Psoas muscle (tissue), 8 donors: Measurements from ENCODE around the gene LRRC30. TPM values are rescaled to one million over a fixed set of nuclear protein-coding genes. Genes with fewer than 3 reads are reported as not detected.

Experiments used
- ATAC-seq, 4 donors: fragments of 200-7000 bp; cut with Tn5 transposase; one replicate each; pipeline ENCODE4 v1.9.1; 2020; ENCODE audit warnings: moderate library complexity in 3 of 4, mild to moderate bottlenecking in 2 of 4
- DNase-seq, 2 donors: peaks; one replicate each; pipeline ENCODE4 v3.0.0-alpha.2; 2020
- H3K27ac ChIP-seq: fragments of 200-600 bp; one replicate; pipeline ENCODE4 v1.8.0; 2022
- H3K27me3 ChIP-seq, 3 donors: fragments of 200-600 bp in 1 of 3; one replicate each; pipeline versions ENCODE4 v1.6.1 to v1.8.0; 2013 to 2022; ENCODE audit warnings: low read length in 2 of 3, mild to moderate bottlenecking in 2 of 3, moderate library complexity in 1 of 3; ENCODE audit not compliant: insufficient read depth in 3 of 3
- H3K36me3 ChIP-seq, 2 donors: fragments of 200-600 bp in 1 of 2; one replicate each; pipeline versions ENCODE4 v1.6.1 to v1.8.0; 2013 to 2022; ENCODE audit warnings: low read depth in 1 of 2, mild to moderate bottlenecking in 1 of 2, moderate library complexity in 1 of 2; ENCODE audit not compliant: insufficient read depth in 1 of 2
- H3K4me1 ChIP-seq: fragments of 200-600 bp; one replicate; pipeline ENCODE4 v1.8.0; 2022
- H3K4me3 ChIP-seq: fragments of 200-600 bp; one replicate; pipeline ENCODE4 v1.8.0; 2022; ENCODE audit warnings: mild to moderate bottlenecking
- H3K9me3 ChIP-seq: fragments of 200-600 bp; one replicate; pipeline ENCODE4 v1.8.0; 2022
- WGBS, 3 donors: extraction: QIAGEN DNeasy Blood & Tissue Kit; methylation state at CpG; one replicate each; pipeline versions ENCODE4 v1.1.6 to v1.1.7; 2013; 5-methylcytosine and 5-hydroxymethylcytosine counted together
- intact Hi-C, 2 donors: fragments of 100-400 bp; cut with DNase I; formaldehyde crosslinking; loops; one replicate each; pipeline versions ENCODE4 v1.11.0 to v1.14.2; 2022
- polyA plus RNA-seq, 3 donors: library from polyadenylated mRNA; stranded (reverse); fragments of 200-250 nt; gene quantifications; one replicate each; pipeline ENCODE4 v1.2.3, GENCODE V29; 2013
- total RNA-seq, 4 donors: library from RNA; stranded (reverse); fragmentation: NEBNext Ultra II Directional in 2 of 4; extraction: Animal tissue kit (Norgen Biotek cat#: 25700) in 2 of 4; gene quantifications; one replicate each; pipeline versions ENCODE4 v1.2.1 to v1.2.4, GENCODE V29; 2021 to 2023
- TF ChIP-seq, protein P1 (sequence below): fragments of 200-600 bp; IDR thresholded peaks from one replicate; pipeline ENCODE4 v1.8.0; 2022; ENCODE audit warnings: antibody characterized with exemption
- donor health status: healthy with polysubstance abuse.
- donor health status: DM: no; HTN: no; CAD: no; lungs with moderate emphysema.
- donor health status: Bipolar disorder and iron deficiency.
- donor health status: healthy.
- donor health status: DM: yes; HTN: yes; CAD: no.
- donor health status: DM: no; HTN: no; CAD: no.
- donor health status: DM: no; HTN: no; CAD: no.
- donor health status: DM: yes; HTN: yes; CAD: no.

The LRRC30 gene
- total and polyA plus RNA-seq, 7 donors, result 1.4 to 21.7 (median 6.9) TPM; not detected in 1

DNA sequence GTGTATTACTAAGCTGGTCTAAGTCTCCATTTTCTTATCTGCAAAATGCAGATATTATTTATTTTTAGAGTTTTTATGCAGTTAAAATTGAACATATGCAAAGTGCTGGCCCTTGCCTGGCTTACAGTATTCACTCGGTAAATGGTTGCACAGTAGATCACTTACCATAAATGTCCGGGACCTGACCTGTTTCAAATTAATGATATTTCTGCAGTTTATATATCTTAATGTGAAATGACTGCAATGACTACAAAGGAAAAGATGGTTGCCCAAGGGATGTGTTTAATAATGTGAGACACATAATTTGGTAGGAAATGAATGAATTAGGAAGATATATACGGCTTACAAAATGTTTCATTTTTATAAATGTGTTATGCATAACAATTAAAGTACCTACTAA, 37.1 kb downstream of the LRRC30 start:
- intact Hi-C loops, result no loop called here
- no peaks in the 10 kb centered on the region for H3K9me3 ChIP-seq
- H3K4me3 ChIP-seq, result no peak overlapping the region
- H3K4me1 ChIP-seq, result peaks cover 9% of the 10 kb centered on the region
- H3K36me3 ChIP-seq, result no peaks in the 10 kb centered on the region
- DNase-seq (no peak), ATAC-seq (no peak)
- WGBS, 3 donors, result 90 to 93% (median 93%) methylated on average over 3 of the region's 3 CpGs
- H3K27me3 ChIP-seq, result no peaks in the 10 kb centered on the region
- TF ChIP-seq, protein P1, sequence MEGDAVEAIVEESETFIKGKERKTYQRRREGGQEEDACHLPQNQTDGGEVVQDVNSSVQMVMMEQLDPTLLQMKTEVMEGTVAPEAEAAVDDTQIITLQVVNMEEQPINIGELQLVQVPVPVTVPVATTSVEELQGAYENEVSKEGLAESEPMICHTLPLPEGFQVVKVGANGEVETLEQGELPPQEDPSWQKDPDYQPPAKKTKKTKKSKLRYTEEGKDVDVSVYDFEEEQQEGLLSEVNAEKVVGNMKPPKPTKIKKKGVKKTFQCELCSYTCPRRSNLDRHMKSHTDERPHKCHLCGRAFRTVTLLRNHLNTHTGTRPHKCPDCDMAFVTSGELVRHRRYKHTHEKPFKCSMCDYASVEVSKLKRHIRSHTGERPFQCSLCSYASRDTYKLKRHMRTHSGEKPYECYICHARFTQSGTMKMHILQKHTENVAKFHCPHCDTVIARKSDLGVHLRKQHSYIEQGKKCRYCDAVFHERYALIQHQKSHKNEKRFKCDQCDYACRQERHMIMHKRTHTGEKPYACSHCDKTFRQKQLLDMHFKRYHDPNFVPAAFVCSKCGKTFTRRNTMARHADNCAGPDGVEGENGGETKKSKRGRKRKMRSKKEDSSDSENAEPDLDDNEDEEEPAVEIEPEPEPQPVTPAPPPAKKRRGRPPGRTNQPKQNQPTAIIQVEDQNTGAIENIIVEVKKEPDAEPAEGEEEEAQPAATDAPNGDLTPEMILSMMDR, result no peak
- no peak overlapping the region for H3K27ac ChIP-seq

DNA sequence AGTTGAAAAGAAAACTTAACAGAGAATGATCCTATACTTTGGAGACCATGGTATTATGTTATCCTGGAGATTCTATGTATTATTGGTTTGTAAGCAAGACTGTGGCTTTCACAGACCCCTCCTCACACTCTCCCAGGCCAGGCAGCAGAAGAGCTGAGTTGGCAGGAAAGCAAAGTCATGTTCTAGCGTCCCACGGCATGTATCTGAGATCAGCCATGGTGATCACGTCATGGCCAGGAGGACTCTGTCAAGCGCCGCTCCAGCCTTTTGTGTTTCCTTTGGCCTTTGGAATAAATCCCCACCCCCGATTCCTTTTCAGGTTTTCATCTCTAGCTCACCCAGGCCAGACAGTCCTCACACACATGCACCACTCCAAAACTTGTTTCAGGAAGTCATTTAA, 39.1 kb downstream of the LRRC30 start:
- Histone ChIP-seq H3K4me3 (no peak overlapping the region), H3K9me3 (no peaks in the 10 kb centered on the region), H3K36me3 (no peaks in the 10 kb centered on the region), H3K27ac (no peak overlapping the region), H3K27me3 (no peaks in the 10 kb centered on the region), H3K4me1 (peaks cover 9% of the 10 kb centered on the region)
- WGBS, 3 donors, result 57 to 64% (median 58%) methylated on average over 6 of the region's 6 CpGs
- DNase-seq (no peak), ATAC-seq (no peak)
- intact Hi-C loops, result loop anchor here (5.0 to 10.0 kb wide), 5 partner anchors 48 to 1117 kb away; partner anchors contain the start of gene PTPRM (in 1 of the 2)
- TF ChIP-seq, protein P1, result no peak

DNA sequence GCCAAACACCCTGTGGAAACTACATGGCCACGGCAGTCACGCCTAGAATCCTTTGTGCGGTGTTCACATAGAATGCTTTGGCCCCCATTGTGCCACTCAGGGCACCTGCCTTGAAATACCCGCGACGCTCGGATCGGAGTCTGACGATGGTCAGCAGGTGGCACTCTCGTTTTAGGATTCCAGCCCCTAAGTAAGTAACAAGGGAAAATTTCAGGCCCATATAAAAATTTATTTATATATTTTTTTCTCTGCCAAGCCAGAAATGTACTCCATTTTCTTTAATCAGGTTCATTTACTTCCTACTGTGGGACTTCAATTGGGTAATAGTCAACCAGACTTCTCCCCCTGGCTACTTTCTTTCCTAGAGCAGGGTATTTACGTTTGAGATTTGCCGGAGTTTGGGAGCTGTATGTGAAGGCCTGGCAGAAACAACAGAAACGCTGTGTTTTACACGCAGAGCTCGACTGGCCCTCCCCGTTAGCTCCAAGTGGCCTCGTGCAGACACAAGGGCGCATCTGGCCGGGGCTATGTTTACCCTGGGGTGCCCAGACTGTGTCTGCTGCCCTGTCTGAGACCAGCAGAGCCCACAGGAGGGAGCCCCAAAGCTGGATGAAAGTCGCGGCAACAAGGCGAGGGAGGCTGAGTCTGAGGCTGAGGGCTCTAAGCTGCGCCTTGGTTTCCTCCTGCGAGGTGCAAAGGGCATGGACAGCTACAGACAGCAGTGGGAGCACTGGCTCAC, 41.6 kb downstream of the LRRC30 start:
- Histone ChIP-seq H3K27me3 (no peaks in the 10 kb centered on the region), H3K4me1 (peaks cover 9% of the 10 kb centered on the region), H3K9me3 (no peaks in the 10 kb centered on the region), H3K4me3 (peak overlapping the region; percentile 26), H3K27ac (peak overlapping the region; percentile 56), H3K36me3 (no peaks in the 10 kb centered on the region)
- intact Hi-C loops, result loop anchor here (2.0 to 10.0 kb wide), 6 partner anchors 50 to 1115 kb away; partner anchors contain the start of gene PTPRM (in 2 of the 2)
- ATAC-seq, result peak; percentile 77 to 95 (median 84)
- TF ChIP-seq, protein P1, result peak; percentile 55
- peak; percentile 57 to 69 for DNase-seq
- WGBS, 3 donors, result 29 to 34% (median 31%) methylated on average over 24 of the region's 24 CpGs

DNA sequence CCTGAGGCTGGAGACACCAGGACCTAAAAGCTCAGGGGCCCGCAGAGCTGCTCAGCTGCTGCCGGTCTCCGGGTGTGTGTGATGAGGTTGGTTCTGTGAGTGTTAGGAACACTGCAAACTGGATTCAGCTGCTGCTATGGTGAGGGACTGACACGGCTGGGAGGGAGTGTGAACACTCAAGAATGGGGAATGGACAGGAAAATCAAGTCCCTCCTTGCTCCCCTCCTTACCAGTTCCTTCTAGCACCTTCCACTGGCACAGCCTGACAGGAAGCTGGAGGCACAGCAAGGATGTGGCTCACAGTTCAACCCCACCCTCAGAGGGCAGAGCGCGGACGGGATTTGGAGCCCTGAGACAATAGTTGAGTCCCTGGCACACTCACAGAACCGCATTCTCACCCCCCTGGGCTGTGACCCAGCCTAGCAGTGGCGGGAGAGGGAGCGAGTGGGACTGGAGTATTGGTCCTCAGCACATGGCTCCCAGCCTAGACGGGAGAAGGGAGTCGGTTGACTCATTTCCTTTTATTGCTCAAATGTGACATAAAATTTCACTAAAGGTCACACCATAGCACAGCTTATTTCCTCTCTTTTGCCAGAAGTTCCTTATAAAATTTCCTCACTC, 42.5 kb downstream of the LRRC30 start:
- no peaks in the 10 kb centered on the region for H3K9me3 ChIP-seq
- 55 to 60% (median 56%) methylated on average over 12 of the region's 12 CpGs for WGBS, 3 donors
- peak; percentile 36 to 78 (median 58) for ATAC-seq
- TF ChIP-seq, protein P1, result no peak
- H3K4me1 ChIP-seq, result peaks cover 9% of the 10 kb centered on the region
- intact Hi-C loops, result loop anchor here (2.0 to 10.0 kb wide), 6 partner anchors 51 to 1114 kb away; partner anchors contain the start of gene PTPRM (in 2 of the 2)
- no peaks in the 10 kb centered on the region for H3K27me3 ChIP-seq
- H3K27ac ChIP-seq, result peak overlapping the region; percentile 56
- no peaks in the 10 kb centered on the region for H3K36me3 ChIP-seq
- H3K4me3 ChIP-seq, result no peak overlapping the region
- peak; percentile 75 to 78 for DNase-seq
